Dermis blood vessel endothelial cell (primary cell): ENCODE data around the gene ADGRL3. TPM values are rescaled to one million over a fixed set of nuclear protein-coding genes. Genes with fewer than 3 reads are reported as not detected.
"Not testable (repeated sequence)": the region's sequence is repeated elsewhere in the genome, so short reads cannot be mapped to it uniquely, and the experiment has no call there.

Experiments used
- DNase-seq: peaks from one replicate; pipeline ENCODE4 v3.0.0; 2010
- total RNA-seq: library from RNA; depleted of rRNA; stranded (reverse); fragments of >200 nt; gene quantifications from 2 replicates; pipeline ENCODE4 v1.2.3, GENCODE V29; 2014

ADGRL3 gene
- total RNA-seq, 1 donor from 2014 or later: under 0.01 TPM

GRCh38 chr4:61507091-61507490 lies 307.0 kb downstream of the ADGRL3 start:
- DNase-seq: no peak

- DNase-seq: not testable (repeated sequence)
Measured at GRCh38 chr4:61509721-61510241, 309.7 kb downstream of the ADGRL3 start.

GRCh38 chr4:61511716-61512488 lies 311.8 kb downstream of the ADGRL3 start:
- DNase-seq: no peak

GRCh38 chr4:61514991-61515390 lies 314.9 kb downstream of the ADGRL3 start:
- DNase-seq: no peak

GRCh38 chr4:61517144-61517543 lies 317.0 kb downstream of the ADGRL3 start:
- no peak for DNase-seq

- no peak for DNase-seq
Measured at GRCh38 chr4:61520166-61520565, 320.0 kb downstream of the ADGRL3 start.

- DNase-seq: no peak
Measured at GRCh38 chr4:61520681-61521160, 320.6 kb downstream of the ADGRL3 start.

GRCh38 chr4:61521451-61521850 lies 321.3 kb downstream of the ADGRL3 start:
- no peak for DNase-seq

- no peak for DNase-seq
Measured at GRCh38 chr4:61522312-61522711, 322.2 kb downstream of the ADGRL3 start.

GRCh38 chr4:61527888-61528287 lies 327.8 kb downstream of the ADGRL3 start:
- DNase-seq: no peak

- DNase-seq: no peak
Measured at GRCh38 chr4:61528595-61528994, 328.5 kb downstream of the ADGRL3 start.

- DNase-seq: no peak
Measured at GRCh38 chr4:61531188-61531587, 331.1 kb downstream of the ADGRL3 start.

- no peak for DNase-seq
Measured at GRCh38 chr4:61532336-61533000, 332.3 kb downstream of the ADGRL3 start.

GRCh38 chr4:61533140-61533539 lies 333.0 kb downstream of the ADGRL3 start:
- DNase-seq: no peak

- no peak for DNase-seq
Measured at GRCh38 chr4:61540944-61541343, 340.8 kb downstream of the ADGRL3 start.

- no peak for DNase-seq
Measured at GRCh38 chr4:61541459-61541858, 341.3 kb downstream of the ADGRL3 start.

GRCh38 chr4:61543976-61544375 lies 343.9 kb downstream of the ADGRL3 start:
- DNase-seq: no peak

GRCh38 chr4:61545902-61546480 lies 345.9 kb downstream of the ADGRL3 start:
- DNase-seq: no peak

- DNase-seq: no peak
Measured at GRCh38 chr4:61549336-61549735, 349.2 kb downstream of the ADGRL3 start.

GRCh38 chr4:61553557-61554125 lies 353.5 kb downstream of the ADGRL3 start:
- no peak for DNase-seq

- DNase-seq: no peak
Measured at GRCh38 chr4:61555789-61556188, 355.7 kb downstream of the ADGRL3 start.

GRCh38 chr4:61556277-61556676 lies 356.2 kb downstream of the ADGRL3 start:
- no peak for DNase-seq

GRCh38 chr4:61559396-61559795 lies 359.3 kb downstream of the ADGRL3 start:
- no peak for DNase-seq
